ENCODE measurements around the gene GTF2H2C. TPM values are rescaled to one million over a fixed set of nuclear protein-coding genes. Genes with fewer than 3 reads are reported as not detected.
"Not testable (repeated sequence)": the region's sequence is repeated elsewhere in the genome, so short reads cannot be mapped to it uniquely, and the experiment has no call there.

GTF2H2C gene
- total RNA-seq, 1 experiment from 2014 or later = 51.3 TPM

- POLR2A ChIA-PET; H3K4me1 Mint-ChIP-seq; CTCF ChIA-PET; H3K9me3 Mint-ChIP-seq; H3K27me3 Mint-ChIP-seq (ENCODE audit: low read depth); DNase-seq (ENCODE audit: low spot score); H3K27ac Mint-ChIP-seq; H3K4me3 Mint-ChIP-seq; ATAC-seq; H3K36me3 Mint-ChIP-seq: not testable (repeated sequence)
Measured at GRCh38 chr5:69544602-69545001, 15.4 kb upstream of the GTF2H2C start.

- H3K36me3 Mint-ChIP-seq; H3K4me1 Mint-ChIP-seq; POLR2A ChIA-PET; H3K27me3 Mint-ChIP-seq (ENCODE audit: low read depth); CTCF ChIA-PET; H3K9me3 Mint-ChIP-seq; DNase-seq (ENCODE audit: low spot score); H3K27ac Mint-ChIP-seq; ATAC-seq: not testable (repeated sequence)
- peak overlapping the region; percentile 65 for H3K4me3 Mint-ChIP-seq
Measured at GRCh38 chr5:69560587-69561431, 818 bp downstream of the GTF2H2C start.

DNA sequence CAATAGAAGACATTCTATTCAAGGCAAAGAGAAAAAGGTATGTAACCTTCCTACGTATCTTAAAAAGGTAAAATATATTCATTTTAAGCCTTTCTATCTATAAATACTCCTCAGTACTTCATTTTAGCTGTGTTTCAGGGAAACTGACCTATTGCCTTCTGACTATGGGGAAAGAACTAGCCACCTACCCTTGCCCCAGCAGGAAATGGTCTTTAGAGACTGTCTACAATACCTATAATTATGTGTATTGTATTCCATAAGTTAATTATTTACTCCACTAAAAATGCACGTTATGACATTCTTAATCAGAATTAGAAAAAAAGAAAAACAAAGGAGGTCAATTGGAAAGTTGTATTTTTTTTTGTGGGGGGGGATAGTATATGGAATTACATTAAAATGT is 6.2 kb downstream of the GTF2H2C start:
- H3K27me3 Mint-ChIP-seq (ENCODE audit: low read depth); DNase-seq (ENCODE audit: low spot score); H3K4me1 Mint-ChIP-seq; ATAC-seq; H3K9me3 Mint-ChIP-seq; H3K4me3 Mint-ChIP-seq; H3K36me3 Mint-ChIP-seq; CTCF ChIA-PET; H3K27ac Mint-ChIP-seq; POLR2A ChIA-PET: not testable (repeated sequence)

DNA sequence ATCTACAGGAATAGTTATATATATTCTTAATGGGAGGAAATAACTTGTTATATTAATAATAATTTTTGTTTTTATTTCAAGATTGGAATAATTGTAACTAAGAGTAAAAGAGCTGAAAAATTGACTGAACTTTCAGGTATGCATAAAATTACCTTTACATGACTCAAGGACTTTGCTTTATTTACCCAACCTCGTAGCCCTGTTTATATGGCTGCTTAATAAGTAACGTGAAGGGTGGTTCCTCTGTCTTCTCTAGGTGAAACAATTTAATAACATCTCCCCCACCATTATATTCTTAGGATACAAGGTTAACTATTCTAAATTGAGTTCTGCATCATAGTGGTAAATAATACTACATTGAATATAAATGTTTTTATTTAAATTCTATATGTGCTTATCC is 8.1 kb downstream of the GTF2H2C start:
- H3K4me3 Mint-ChIP-seq; H3K27ac Mint-ChIP-seq; ATAC-seq; H3K27me3 Mint-ChIP-seq (ENCODE audit: low read depth); H3K4me1 Mint-ChIP-seq; H3K36me3 Mint-ChIP-seq; CTCF ChIA-PET; DNase-seq (ENCODE audit: low spot score); H3K9me3 Mint-ChIP-seq; POLR2A ChIA-PET: not testable (repeated sequence)

DNA sequence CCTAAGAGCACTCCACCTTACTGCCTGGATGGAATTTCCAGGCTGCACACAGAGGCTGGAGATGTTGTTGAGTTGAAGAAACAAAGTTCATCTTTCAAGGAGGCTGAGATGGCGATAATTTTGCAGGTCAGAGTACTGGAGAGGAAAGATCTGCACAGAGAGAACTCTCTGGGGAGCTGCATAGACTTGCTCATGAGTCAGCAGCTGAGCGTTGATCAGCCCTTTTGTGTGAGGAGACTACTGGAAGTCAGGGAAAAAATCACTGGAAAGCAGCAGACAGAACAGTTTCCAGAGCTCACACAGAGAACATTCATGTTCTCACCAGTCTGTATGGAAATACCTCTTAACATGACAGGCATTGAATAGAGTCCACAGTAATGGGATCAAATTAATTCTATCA is 23.4 kb downstream of the GTF2H2C start:
- CTCF ChIA-PET, POLR2A ChIA-PET: not testable (repeated sequence)

GRCh38 chr5:69596114-69596840 is 36.3 kb downstream of the GTF2H2C start:
- H3K27me3 Mint-ChIP-seq (ENCODE audit: low read depth); ATAC-seq; DNase-seq (ENCODE audit: low spot score); H3K27ac Mint-ChIP-seq; H3K4me3 Mint-ChIP-seq; H3K9me3 Mint-ChIP-seq; POLR2A ChIA-PET; H3K36me3 Mint-ChIP-seq; CTCF ChIA-PET; H3K4me1 Mint-ChIP-seq: not testable (repeated sequence)

More for the DNA sequence above, 23.4 kb downstream of the GTF2H2C start:
- not testable (repeated sequence) for DNase-seq (ENCODE audit: low spot score); H3K4me3 Mint-ChIP-seq; ATAC-seq; H3K27ac Mint-ChIP-seq; H3K27me3 Mint-ChIP-seq (ENCODE audit: low read depth); H3K36me3 Mint-ChIP-seq; H3K9me3 Mint-ChIP-seq; H3K4me1 Mint-ChIP-seq

DNA sequence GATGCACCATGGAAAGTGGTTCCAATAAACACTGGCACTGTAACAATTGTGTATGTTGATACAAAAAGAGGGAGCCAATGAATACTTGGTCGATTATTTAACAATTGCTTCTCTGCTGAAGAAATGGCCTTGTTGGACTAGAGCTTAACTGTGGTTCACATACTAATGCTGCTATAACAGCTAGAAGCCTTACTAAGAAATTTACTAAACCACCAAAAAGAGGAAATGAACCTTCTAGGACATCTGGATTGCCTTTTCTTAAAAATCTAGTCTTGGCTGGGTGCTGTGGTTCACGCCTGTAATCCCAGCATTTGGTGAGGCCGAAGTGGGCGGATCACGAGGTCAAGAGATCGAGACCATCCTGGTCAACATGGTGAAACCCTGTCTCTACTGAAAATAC is 42.0 kb downstream of the GTF2H2C start:
- H3K4me1 Mint-ChIP-seq; H3K27ac Mint-ChIP-seq; POLR2A ChIA-PET; H3K36me3 Mint-ChIP-seq; CTCF ChIA-PET; DNase-seq (ENCODE audit: low spot score); H3K27me3 Mint-ChIP-seq (ENCODE audit: low read depth); ATAC-seq; H3K9me3 Mint-ChIP-seq; H3K4me3 Mint-ChIP-seq: not testable (repeated sequence)

DNA sequence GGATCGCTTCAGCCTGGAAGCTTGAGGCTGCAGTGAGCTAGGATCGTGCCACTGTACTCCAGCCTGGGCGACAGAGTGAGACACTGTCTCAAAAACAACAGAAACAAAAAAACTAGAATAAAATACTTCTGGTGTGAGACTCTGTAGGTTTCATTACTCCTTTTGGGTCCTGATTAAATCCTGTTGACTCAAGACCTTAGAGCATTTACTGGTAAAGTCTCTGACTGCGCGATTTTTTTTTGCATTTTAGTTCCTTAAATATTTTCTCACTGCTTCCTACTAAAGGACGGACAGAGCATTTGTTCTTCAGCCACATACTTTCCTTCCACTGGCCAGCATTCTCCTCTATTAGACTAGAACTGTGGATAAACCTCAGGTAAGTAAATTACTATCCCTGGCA is 46.8 kb downstream of the GTF2H2C start:
- POLR2A ChIA-PET; H3K4me1 Mint-ChIP-seq; CTCF ChIA-PET; ATAC-seq; H3K27ac Mint-ChIP-seq; H3K36me3 Mint-ChIP-seq; DNase-seq (ENCODE audit: low spot score); H3K9me3 Mint-ChIP-seq; H3K4me3 Mint-ChIP-seq; H3K27me3 Mint-ChIP-seq (ENCODE audit: low read depth): not testable (repeated sequence)

DNA sequence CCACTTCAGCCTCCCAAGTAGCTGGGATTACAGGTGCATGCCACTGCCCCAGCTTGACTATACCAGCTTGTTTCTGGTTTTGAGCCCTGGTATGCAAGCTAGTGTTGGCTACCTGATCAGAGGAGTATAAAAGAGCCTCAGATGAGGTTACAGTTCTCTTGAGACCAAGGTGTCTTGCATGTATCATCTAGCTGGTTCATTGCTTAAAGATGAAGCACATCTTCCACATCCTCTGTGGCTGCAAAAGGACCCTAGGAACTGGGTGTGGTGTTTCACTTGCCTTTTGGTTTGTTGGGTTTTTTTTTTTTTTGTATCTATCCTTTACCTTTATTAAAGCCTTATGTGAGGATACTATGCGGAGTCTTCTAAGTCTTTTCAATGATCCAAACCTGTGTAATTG is 47.8 kb downstream of the GTF2H2C start:
- H3K27me3 Mint-ChIP-seq (ENCODE audit: low read depth); H3K9me3 Mint-ChIP-seq; DNase-seq (ENCODE audit: low spot score); POLR2A ChIA-PET; H3K4me1 Mint-ChIP-seq; H3K27ac Mint-ChIP-seq; ATAC-seq; CTCF ChIA-PET; H3K4me3 Mint-ChIP-seq; H3K36me3 Mint-ChIP-seq: not testable (repeated sequence)

GRCh38 chr5:69608861-69609496 is 49.0 kb downstream of the GTF2H2C start:
- H3K27me3 Mint-ChIP-seq (ENCODE audit: low read depth); H3K9me3 Mint-ChIP-seq; DNase-seq (ENCODE audit: low spot score); H3K4me3 Mint-ChIP-seq; H3K27ac Mint-ChIP-seq; CTCF ChIA-PET; POLR2A ChIA-PET; H3K4me1 Mint-ChIP-seq; H3K36me3 Mint-ChIP-seq: not testable (repeated sequence)
- peak; percentile 69 for ATAC-seq

DNA sequence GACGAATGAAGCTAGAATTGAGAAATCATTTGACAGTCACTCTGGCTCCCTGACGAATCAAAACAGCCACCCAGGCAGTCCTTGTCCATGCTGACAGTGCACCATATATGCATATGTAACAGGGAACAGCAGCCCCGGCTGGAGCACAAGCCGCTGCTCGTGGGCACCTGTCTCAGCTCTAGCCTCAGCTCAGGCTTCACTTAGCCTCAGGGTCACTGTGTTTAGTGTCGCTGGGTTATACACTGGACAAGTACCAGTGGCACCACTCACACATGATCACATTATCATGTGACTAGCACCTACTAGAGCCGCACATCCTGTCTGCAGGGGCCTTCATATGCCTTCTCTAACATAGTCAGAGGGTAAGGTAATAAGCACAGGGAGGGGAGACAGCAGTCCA is 54.9 kb downstream of the GTF2H2C start:
- H3K4me1 Mint-ChIP-seq; H3K27me3 Mint-ChIP-seq (ENCODE audit: low read depth); H3K9me3 Mint-ChIP-seq; H3K36me3 Mint-ChIP-seq; ATAC-seq; DNase-seq (ENCODE audit: low spot score); H3K4me3 Mint-ChIP-seq; POLR2A ChIA-PET; CTCF ChIA-PET; H3K27ac Mint-ChIP-seq: not testable (repeated sequence)

DNA sequence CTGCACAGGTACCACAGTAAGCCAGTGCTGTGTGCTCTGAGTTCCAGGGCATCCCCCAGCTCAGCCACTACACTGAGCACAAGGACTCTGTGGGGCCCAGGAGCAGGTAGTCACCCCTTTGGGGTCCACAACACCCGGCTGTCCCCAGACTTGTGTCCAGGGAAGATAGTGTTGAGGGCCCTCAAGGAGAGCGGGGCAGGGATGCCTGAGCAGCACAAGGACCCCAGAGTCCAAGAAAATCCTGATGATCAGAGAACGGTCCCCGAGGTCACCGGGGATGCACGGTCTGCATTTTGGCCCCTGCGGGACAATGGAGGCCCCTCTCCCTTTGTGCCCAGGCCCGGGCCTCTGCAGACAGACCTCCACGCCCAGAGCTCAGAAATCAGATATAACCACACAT is 71.9 kb downstream of the GTF2H2C start:
- POLR2A ChIA-PET; DNase-seq (ENCODE audit: low spot score); H3K4me1 Mint-ChIP-seq; H3K9me3 Mint-ChIP-seq; H3K36me3 Mint-ChIP-seq; H3K27me3 Mint-ChIP-seq (ENCODE audit: low read depth); H3K4me3 Mint-ChIP-seq; H3K27ac Mint-ChIP-seq; CTCF ChIA-PET; ATAC-seq: not testable (repeated sequence)
